ENCODE measurements around the gene EPB41L5. TPM values are rescaled to one million over a fixed set of nuclear protein-coding genes. Genes with fewer than 3 reads are reported as not detected.

The EPB41L5 gene
- total RNA-seq, 1 donor from 2014 or later = 16.2 TPM

DNA sequence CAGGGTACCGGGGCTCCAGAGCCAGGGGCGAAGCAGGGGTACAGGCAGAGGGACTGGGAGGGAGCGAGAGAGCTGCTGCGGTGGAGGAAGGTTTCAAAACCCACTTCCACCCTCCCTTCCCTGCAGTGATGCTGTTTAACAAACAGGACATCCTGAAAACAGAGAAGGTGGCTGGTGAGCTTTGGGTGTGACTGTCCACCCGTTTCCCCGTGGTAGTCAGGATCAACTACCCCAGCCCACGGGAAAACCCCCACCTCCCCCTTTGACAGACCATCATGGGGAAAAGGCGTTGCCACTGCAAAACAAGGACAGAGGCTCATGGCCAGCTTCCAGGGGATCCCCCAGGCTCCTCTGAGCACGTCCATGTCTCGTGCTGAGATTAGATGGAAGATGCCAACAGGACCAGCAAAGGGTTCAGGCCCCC, 197.4 kb downstream of the EPB41L5 start:
- Histone ChIP-seq H3K27me3 (ENCODE audit: insufficient read depth, low read length) (no peaks in the 10 kb centered on the region), H3K27ac (ENCODE audit: low read depth, low read length) (no peak overlapping the region), H4K20me1 (ENCODE audit: insufficient read depth, low read length) (no peaks in the 10 kb centered on the region), H3K4me3 (ENCODE audit: insufficient read depth, low read depth, low read length) (no peak overlapping the region), H3K79me2 (ENCODE audit: insufficient read depth, low read length) (no peaks in the 10 kb centered on the region), H3K36me3 (ENCODE audit: insufficient read depth, low read length) (no peaks in the 10 kb centered on the region), H3K9me3 (ENCODE audit: insufficient read depth, low read depth, low read length) (no peaks in the 10 kb centered on the region), H3K9ac (ENCODE audit: low read length) (no peak overlapping the region), H2AFZ (ENCODE audit: low read depth, low read length) (no peak overlapping the region), H3K4me1 (ENCODE audit: insufficient read depth, low read length) (no peaks in the 10 kb centered on the region), H3K4me2 (ENCODE audit: low read length) (no peak overlapping the region)
- Mint-ChIP-seq H3K27me3 (ENCODE audit: low read depth, unreplicated experiment) (peaks cover 7% of the 10 kb centered on the region), H3K9me3 (ENCODE audit: unreplicated experiment) (no peaks in the 10 kb centered on the region), H3K36me3 (ENCODE audit: low read depth, unreplicated experiment) (peaks cover 2% of the 10 kb centered on the region), H3K4me1 (ENCODE audit: low read depth, unreplicated experiment) (no peaks in the 10 kb centered on the region), H3K4me3 (ENCODE audit: unreplicated experiment) (no peak overlapping the region), H3K27ac (ENCODE audit: unreplicated experiment) (no peak overlapping the region)
- FAIRE-seq = no peak
- no peak for TF ChIP-seq EZH2 (IDR thresholded peaks at IDR 0.05; ENCODE audit: insufficient read depth, low read length)
- TF ChIP-seq, protein P1, sequence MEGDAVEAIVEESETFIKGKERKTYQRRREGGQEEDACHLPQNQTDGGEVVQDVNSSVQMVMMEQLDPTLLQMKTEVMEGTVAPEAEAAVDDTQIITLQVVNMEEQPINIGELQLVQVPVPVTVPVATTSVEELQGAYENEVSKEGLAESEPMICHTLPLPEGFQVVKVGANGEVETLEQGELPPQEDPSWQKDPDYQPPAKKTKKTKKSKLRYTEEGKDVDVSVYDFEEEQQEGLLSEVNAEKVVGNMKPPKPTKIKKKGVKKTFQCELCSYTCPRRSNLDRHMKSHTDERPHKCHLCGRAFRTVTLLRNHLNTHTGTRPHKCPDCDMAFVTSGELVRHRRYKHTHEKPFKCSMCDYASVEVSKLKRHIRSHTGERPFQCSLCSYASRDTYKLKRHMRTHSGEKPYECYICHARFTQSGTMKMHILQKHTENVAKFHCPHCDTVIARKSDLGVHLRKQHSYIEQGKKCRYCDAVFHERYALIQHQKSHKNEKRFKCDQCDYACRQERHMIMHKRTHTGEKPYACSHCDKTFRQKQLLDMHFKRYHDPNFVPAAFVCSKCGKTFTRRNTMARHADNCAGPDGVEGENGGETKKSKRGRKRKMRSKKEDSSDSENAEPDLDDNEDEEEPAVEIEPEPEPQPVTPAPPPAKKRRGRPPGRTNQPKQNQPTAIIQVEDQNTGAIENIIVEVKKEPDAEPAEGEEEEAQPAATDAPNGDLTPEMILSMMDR (IDR thresholded peaks at IDR 0.05; ENCODE audit: insufficient read depth, low read depth, low read length) = no peak
- DNase-seq (ENCODE audit: low read depth) = no peak

DNA sequence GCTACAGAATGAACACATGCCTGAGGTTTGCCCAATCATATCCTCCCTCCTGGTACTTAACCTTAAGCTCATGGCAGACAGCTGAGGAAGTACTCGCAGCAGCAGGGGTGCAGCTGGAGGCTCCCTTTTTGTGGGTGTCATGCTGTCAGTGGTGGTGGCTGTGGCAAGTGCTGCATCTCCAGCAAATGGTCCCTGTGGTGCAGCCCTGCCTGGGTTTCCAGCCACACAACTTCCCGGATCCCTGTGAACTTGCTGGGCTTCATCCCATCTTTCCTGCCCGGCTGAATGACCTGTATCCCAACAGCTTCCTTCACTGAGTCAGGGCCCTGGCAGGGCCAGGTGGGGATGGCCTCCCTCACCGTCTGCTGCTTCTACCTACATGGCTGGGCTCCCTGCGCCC, 205.3 kb downstream of the EPB41L5 start:
- Mint-ChIP-seq H3K27me3 (ENCODE audit: low read depth, unreplicated experiment) (no peaks in the 10 kb centered on the region), H3K4me1 (ENCODE audit: low read depth, unreplicated experiment) (peaks cover 13% of the 10 kb centered on the region), H3K27ac (ENCODE audit: unreplicated experiment) (no peak overlapping the region), H3K36me3 (ENCODE audit: low read depth, unreplicated experiment) (peaks cover 7% of the 10 kb centered on the region), H3K9me3 (ENCODE audit: unreplicated experiment) (peaks cover 11% of the 10 kb centered on the region), H3K4me3 (ENCODE audit: unreplicated experiment) (no peak overlapping the region)
- H4K20me1 ChIP-seq (ENCODE audit: insufficient read depth, low read length) = peaks cover 31% of the 10 kb centered on the region
- no peak for FAIRE-seq
- peaks cover 7% of the 10 kb centered on the region for H3K9me3 ChIP-seq (ENCODE audit: insufficient read depth, low read depth, low read length)
- H3K4me3 ChIP-seq (ENCODE audit: insufficient read depth, low read depth, low read length) = no peak overlapping the region
- no peak for DNase-seq (ENCODE audit: low read depth)
- no peak overlapping the region for H3K4me2 ChIP-seq (ENCODE audit: low read length)
- H3K79me2 ChIP-seq (ENCODE audit: insufficient read depth, low read length) = peaks cover 21% of the 10 kb centered on the region
- no peak overlapping the region for H2AFZ ChIP-seq (ENCODE audit: low read depth, low read length)
- H3K9ac ChIP-seq (ENCODE audit: low read length) = no peak overlapping the region
- H3K36me3 ChIP-seq (ENCODE audit: insufficient read depth, low read length) = no peaks in the 10 kb centered on the region
- H3K27me3 ChIP-seq (ENCODE audit: insufficient read depth, low read length) = no peaks in the 10 kb centered on the region
- no peak for TF ChIP-seq EZH2 (IDR thresholded peaks at IDR 0.05; ENCODE audit: insufficient read depth, low read length)
- TF ChIP-seq, protein P1 (IDR thresholded peaks at IDR 0.05; ENCODE audit: insufficient read depth, low read depth, low read length) = no peak
- no peak overlapping the region for H3K27ac ChIP-seq (ENCODE audit: low read depth, low read length)
- peaks cover 4% of the 10 kb centered on the region for H3K4me1 ChIP-seq (ENCODE audit: insufficient read depth, low read length)

DNA sequence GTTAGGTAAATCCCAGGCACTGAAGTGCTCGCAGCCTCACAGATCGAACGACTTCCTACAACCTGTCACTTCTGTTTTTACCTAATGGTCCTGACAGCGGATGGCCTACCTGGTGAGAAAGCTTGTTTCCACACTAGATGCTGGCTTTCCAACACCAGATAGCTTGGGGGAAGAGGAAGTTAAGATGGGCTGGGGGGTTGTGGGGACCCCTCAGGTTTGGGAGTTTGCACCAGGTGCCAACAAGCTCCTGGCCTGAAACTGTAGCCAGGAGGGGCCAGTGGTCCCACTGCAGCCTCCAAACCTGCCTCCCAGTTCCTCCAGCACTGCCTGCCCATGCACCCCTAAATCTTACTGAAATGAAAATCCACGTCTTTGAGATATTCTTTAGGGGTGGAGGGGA, 206.4 kb downstream of the EPB41L5 start:
- Histone ChIP-seq H2AFZ (ENCODE audit: low read depth, low read length) (no peak overlapping the region), H3K36me3 (ENCODE audit: insufficient read depth, low read length) (no peaks in the 10 kb centered on the region), H3K4me1 (ENCODE audit: insufficient read depth, low read length) (peaks cover 4% of the 10 kb centered on the region), H4K20me1 (ENCODE audit: insufficient read depth, low read length) (peaks cover 31% of the 10 kb centered on the region), H3K79me2 (ENCODE audit: insufficient read depth, low read length) (peaks cover 21% of the 10 kb centered on the region), H3K27me3 (ENCODE audit: insufficient read depth, low read length) (no peaks in the 10 kb centered on the region), H3K4me2 (ENCODE audit: low read length) (no peak overlapping the region), H3K4me3 (ENCODE audit: insufficient read depth, low read depth, low read length) (no peak overlapping the region), H3K9ac (ENCODE audit: low read length) (no peak overlapping the region), H3K9me3 (ENCODE audit: insufficient read depth, low read depth, low read length) (peaks cover 7% of the 10 kb centered on the region), H3K27ac (ENCODE audit: low read depth, low read length) (no peak overlapping the region)
- H3K27me3 Mint-ChIP-seq (ENCODE audit: low read depth, unreplicated experiment) = peaks cover 3% of the 10 kb centered on the region
- H3K9me3 Mint-ChIP-seq (ENCODE audit: unreplicated experiment) = peaks cover 11% of the 10 kb centered on the region
- TF ChIP-seq, protein P1 (IDR thresholded peaks at IDR 0.05; ENCODE audit: insufficient read depth, low read depth, low read length) = no peak
- TF ChIP-seq EZH2 (IDR thresholded peaks at IDR 0.05; ENCODE audit: insufficient read depth, low read length) = no peak
- no peak overlapping the region for H3K27ac Mint-ChIP-seq (ENCODE audit: unreplicated experiment)
- no peak overlapping the region for H3K4me3 Mint-ChIP-seq (ENCODE audit: unreplicated experiment)
- H3K36me3 Mint-ChIP-seq (ENCODE audit: low read depth, unreplicated experiment) = peaks cover 7% of the 10 kb centered on the region
- FAIRE-seq (no peak), DNase-seq (ENCODE audit: low read depth) (no peak)
- H3K4me1 Mint-ChIP-seq (ENCODE audit: low read depth, unreplicated experiment) = peaks cover 16% of the 10 kb centered on the region
